Renal pelvis (tissue), 4 donors: ENCODE results near the gene UBE2G2. TPM values are rescaled to one million over a fixed set of nuclear protein-coding genes. Genes with fewer than 3 reads are reported as not detected.
"Not testable (repeated sequence)": the region's sequence is repeated elsewhere in the genome, so short reads cannot be mapped to it uniquely, and the experiment has no call there.

ENCODE experiments used
- DNase-seq: peaks from one replicate; pipeline ENCODE4 v3.0.0-alpha.2; 2013
- polyA plus RNA-seq, 3 donors: library from polyadenylated mRNA; unstranded; fragments of 120-200 nt; gene quantifications; one replicate each; pipeline ENCODE4 v1.2.1, GENCODE V29; 2013; ENCODE audit not compliant: insufficient read length in 3 of 3

UBE2G2 gene
- polyA plus RNA-seq, 3 donors: 63.5 to 144 (median 125) TPM

- DNase-seq: no peak
Observed at GRCh38 chr21:44838039-44838895, 36.6 kb upstream of the UBE2G2 start.

GRCh38 chr21:44837537-44837936, 35.9 kb upstream of the UBE2G2 start:
- DNase-seq: no peak

- DNase-seq: no peak
Observed at GRCh38 chr21:44836666-44837471, 35.2 kb upstream of the UBE2G2 start.

- no peak for DNase-seq
Observed at GRCh38 chr21:44836349-44836665, 34.7 kb upstream of the UBE2G2 start.

GRCh38 chr21:44835647-44835973, 34.0 kb upstream of the UBE2G2 start:
- DNase-seq: no peak

- DNase-seq: no peak
Observed at GRCh38 chr21:44834951-44835646, 33.5 kb upstream of the UBE2G2 start.

GRCh38 chr21:44834231-44834950, 32.8 kb upstream of the UBE2G2 start:
- DNase-seq: no peak

- no peak for DNase-seq
Observed at GRCh38 chr21:44833663-44834062, 32.0 kb upstream of the UBE2G2 start.

GRCh38 chr21:44832516-44833255, 31.1 kb upstream of the UBE2G2 start:
- DNase-seq: not testable (repeated sequence)

- DNase-seq: no peak
Observed at GRCh38 chr21:44831227-44831860, 29.7 kb upstream of the UBE2G2 start.

GRCh38 chr21:44829507-44830092, 28.0 kb upstream of the UBE2G2 start:
- DNase-seq: no peak

- no peak for DNase-seq
Observed at GRCh38 chr21:44828362-44829056, 26.9 kb upstream of the UBE2G2 start.

- no peak for DNase-seq
Observed at GRCh38 chr21:44823179-44823660, 21.6 kb upstream of the UBE2G2 start.

- DNase-seq: no peak
Observed at GRCh38 chr21:44822484-44823178, 21.0 kb upstream of the UBE2G2 start.

- DNase-seq: no peak
Observed at GRCh38 chr21:44820851-44821250, 19.2 kb upstream of the UBE2G2 start.

- no peak for DNase-seq
Observed at GRCh38 chr21:44819283-44820243, 17.9 kb upstream of the UBE2G2 start.

GRCh38 chr21:44818640-44819011, 17.0 kb upstream of the UBE2G2 start:
- no peak for DNase-seq
